Measurements from ENCODE around the gene TMEM170B. TPM values are rescaled to one million over a fixed set of nuclear protein-coding genes. Genes with fewer than 3 reads are reported as not detected.

The TMEM170B gene
- total and polyA plus RNA-seq, 4 donors = 10.9 to 53.9 (median 35.6) TPM

GRCh38 chr6:11618533-11618932 is 81.0 kb downstream of the TMEM170B start:
- 71% methylated on average over 1 of the region's 4 CpGs for WGBS (ENCODE audit: insufficient coverage)
- no peaks in the 10 kb centered on the region for H3K9me3 ChIP-seq (ENCODE audit: control insufficient read depth, insufficient read depth, low read length)
- no peaks in the 10 kb centered on the region for H3K36me3 ChIP-seq (ENCODE audit: control insufficient read depth, insufficient read depth, low read length)
- no peak overlapping the region for H3K27ac ChIP-seq (ENCODE audit: low read depth, low read length)
- no peaks in the 10 kb centered on the region for H3K27me3 ChIP-seq (ENCODE audit: control insufficient read depth, insufficient read depth, low read length)
- H3K4me1 ChIP-seq (ENCODE audit: control insufficient read depth, insufficient read depth, low read length) = no peaks in the 10 kb centered on the region
- no peak for DNase-seq (ENCODE audit: low read depth in 4 of 6, low spot score in 6 of 6)
- no peak overlapping the region for H3K4me3 ChIP-seq (ENCODE audit: low read depth, low read length)

DNA sequence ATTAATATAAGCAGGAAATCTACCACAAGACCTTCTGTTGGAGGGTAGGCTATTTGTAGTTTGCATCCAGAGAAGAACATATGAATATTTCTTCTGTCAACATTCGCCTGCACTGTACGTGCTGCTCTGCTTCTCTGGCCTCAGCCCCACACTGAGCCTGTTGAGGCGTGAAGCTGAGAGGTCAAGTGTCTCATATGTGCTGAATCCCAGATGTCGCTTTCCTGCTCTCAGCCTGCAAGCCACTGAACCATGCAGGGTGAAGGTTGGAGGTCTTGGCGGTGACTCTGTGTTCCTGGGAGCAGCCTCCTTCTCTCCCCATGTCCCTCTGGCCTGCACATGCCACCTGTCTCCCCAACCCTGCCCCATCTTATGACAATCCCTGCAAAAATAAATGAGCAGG is 83.6 kb downstream of the TMEM170B start:
- no peaks in the 10 kb centered on the region for H3K9me3 ChIP-seq (ENCODE audit: control insufficient read depth, insufficient read depth, low read length)
- no peak overlapping the region for H3K4me3 ChIP-seq (ENCODE audit: low read depth, low read length)
- DNase-seq (ENCODE audit: low read depth in 4 of 6, low spot score in 6 of 6) = peak in 1 of 6 donors; percentile 46
- H3K27ac ChIP-seq (ENCODE audit: low read depth, low read length) = no peak overlapping the region
- H3K36me3 ChIP-seq (ENCODE audit: control insufficient read depth, insufficient read depth, low read length) = no peaks in the 10 kb centered on the region
- no peaks in the 10 kb centered on the region for H3K27me3 ChIP-seq (ENCODE audit: control insufficient read depth, insufficient read depth, low read length)
- WGBS (ENCODE audit: insufficient coverage) = 78% methylated on average over 5 of the region's 5 CpGs
- H3K4me1 ChIP-seq (ENCODE audit: control insufficient read depth, insufficient read depth, low read length) = no peaks in the 10 kb centered on the region

DNA sequence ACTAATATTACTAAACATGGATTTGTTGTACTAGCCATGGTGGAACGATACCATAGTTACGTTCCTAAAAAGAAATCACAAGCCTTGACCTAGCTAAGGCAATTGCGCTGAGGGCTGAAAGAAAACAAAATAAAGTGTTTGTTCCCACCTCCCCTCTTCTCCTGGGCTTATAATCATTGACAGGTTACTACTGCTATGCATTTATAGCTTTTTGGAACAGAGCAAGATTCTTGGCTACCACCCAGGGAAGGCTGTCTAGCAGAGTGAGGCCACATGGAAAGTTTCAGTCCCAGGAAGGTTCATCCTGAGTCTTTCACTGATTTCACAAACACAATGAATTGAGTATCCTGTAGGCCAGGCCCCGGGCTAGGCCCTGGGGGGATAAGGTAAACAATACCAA is 84.6 kb downstream of the TMEM170B start:
- H3K9me3 ChIP-seq (ENCODE audit: control insufficient read depth, insufficient read depth, low read length) = no peaks in the 10 kb centered on the region
- no peak overlapping the region for H3K4me3 ChIP-seq (ENCODE audit: low read depth, low read length)
- no peak for DNase-seq (ENCODE audit: low read depth in 4 of 6, low spot score in 6 of 6)
- no peaks in the 10 kb centered on the region for H3K4me1 ChIP-seq (ENCODE audit: control insufficient read depth, insufficient read depth, low read length)
- no peaks in the 10 kb centered on the region for H3K27me3 ChIP-seq (ENCODE audit: control insufficient read depth, insufficient read depth, low read length)
- no peaks in the 10 kb centered on the region for H3K36me3 ChIP-seq (ENCODE audit: control insufficient read depth, insufficient read depth, low read length)
- WGBS (ENCODE audit: insufficient coverage) = 93% methylated on average over 3 of the region's 4 CpGs
- H3K27ac ChIP-seq (ENCODE audit: low read depth, low read length) = no peak overlapping the region

DNA sequence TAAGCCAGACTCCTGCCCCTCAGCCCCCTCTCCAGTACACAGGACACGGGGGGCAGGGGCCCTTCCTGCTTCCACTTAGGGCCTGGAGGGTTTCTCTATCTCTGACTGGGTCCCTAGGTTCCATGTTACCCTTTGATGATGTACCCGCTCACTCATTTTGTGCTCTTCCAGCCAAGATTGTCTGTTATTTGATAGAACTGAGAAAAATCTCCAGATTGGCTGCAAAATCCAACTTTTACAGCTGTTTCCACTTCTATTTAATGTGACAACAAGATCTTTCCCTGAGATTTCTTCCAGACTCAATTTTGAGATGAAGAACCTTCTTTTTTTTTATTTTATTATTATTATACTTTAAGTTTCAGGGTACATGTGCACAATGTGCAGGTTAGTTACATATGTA is 85.7 kb downstream of the TMEM170B start:
- DNase-seq (ENCODE audit: low read depth in 4 of 6, low spot score in 6 of 6) = no peak
- Histone ChIP-seq H3K4me1 (ENCODE audit: control insufficient read depth, insufficient read depth, low read length) (no peaks in the 10 kb centered on the region), H3K4me3 (ENCODE audit: low read depth, low read length) (no peak overlapping the region), H3K9me3 (ENCODE audit: control insufficient read depth, insufficient read depth, low read length) (no peaks in the 10 kb centered on the region), H3K27ac (ENCODE audit: low read depth, low read length) (no peak overlapping the region), H3K27me3 (ENCODE audit: control insufficient read depth, insufficient read depth, low read length) (no peaks in the 10 kb centered on the region), H3K36me3 (ENCODE audit: control insufficient read depth, insufficient read depth, low read length) (no peaks in the 10 kb centered on the region)
- no CpG with 5 or more reads among the region's 2 CpGs for WGBS (ENCODE audit: insufficient coverage)

DNA sequence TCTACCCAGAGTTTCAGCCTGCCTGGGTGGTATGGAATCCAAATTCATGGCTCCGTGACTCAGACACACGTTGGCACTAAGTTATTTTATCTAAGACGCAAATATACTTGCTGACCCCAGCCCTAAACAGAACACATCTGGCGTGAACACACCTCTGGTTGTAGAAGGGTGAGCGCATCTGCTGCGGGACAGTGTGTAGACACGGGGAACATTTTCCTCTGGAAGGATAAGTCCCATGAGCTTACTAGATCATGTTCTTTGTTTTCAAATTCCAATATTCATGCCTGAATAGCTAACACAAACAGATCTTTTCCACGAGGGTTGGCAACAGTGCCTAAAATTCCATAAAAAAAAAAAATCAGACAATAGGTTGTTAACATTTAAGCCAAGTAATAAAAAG is 87.8 kb downstream of the TMEM170B start:
- no peaks in the 10 kb centered on the region for H3K9me3 ChIP-seq (ENCODE audit: control insufficient read depth, insufficient read depth, low read length)
- WGBS (ENCODE audit: insufficient coverage) = 100% methylated on average over 2 of the region's 8 CpGs
- no peak overlapping the region for H3K27ac ChIP-seq (ENCODE audit: low read depth, low read length)
- H3K4me3 ChIP-seq (ENCODE audit: low read depth, low read length) = no peak overlapping the region
- H3K27me3 ChIP-seq (ENCODE audit: control insufficient read depth, insufficient read depth, low read length) = no peaks in the 10 kb centered on the region
- no peaks in the 10 kb centered on the region for H3K36me3 ChIP-seq (ENCODE audit: control insufficient read depth, insufficient read depth, low read length)
- no peaks in the 10 kb centered on the region for H3K4me1 ChIP-seq (ENCODE audit: control insufficient read depth, insufficient read depth, low read length)
- no peak for DNase-seq (ENCODE audit: low read depth in 4 of 6, low spot score in 6 of 6)

DNA sequence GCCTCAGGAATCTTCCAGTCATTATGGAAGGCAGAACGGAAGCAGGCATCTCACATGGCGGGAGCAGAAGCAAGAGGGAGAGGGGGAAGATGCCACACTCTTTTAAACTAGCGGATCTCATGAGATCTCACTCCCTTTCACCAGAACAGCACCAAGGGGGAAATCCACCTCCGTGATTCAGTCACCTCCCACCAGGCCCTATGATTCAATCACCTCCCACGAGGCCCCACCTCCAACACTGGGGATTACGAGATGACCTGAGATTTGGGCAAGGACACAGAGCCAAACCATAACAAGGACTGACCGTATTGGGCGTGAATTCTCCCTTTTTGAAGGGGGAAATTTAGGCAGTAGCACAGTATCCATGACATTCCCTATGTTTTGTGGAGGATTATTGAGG is 88.8 kb downstream of the TMEM170B start:
- Histone ChIP-seq H3K9me3 (ENCODE audit: control insufficient read depth, insufficient read depth, low read length) (no peaks in the 10 kb centered on the region), H3K27ac (ENCODE audit: low read depth, low read length) (no peak overlapping the region), H3K4me3 (ENCODE audit: low read depth, low read length) (no peak overlapping the region), H3K27me3 (ENCODE audit: control insufficient read depth, insufficient read depth, low read length) (no peaks in the 10 kb centered on the region), H3K4me1 (ENCODE audit: control insufficient read depth, insufficient read depth, low read length) (no peaks in the 10 kb centered on the region), H3K36me3 (ENCODE audit: control insufficient read depth, insufficient read depth, low read length) (no peaks in the 10 kb centered on the region)
- WGBS (ENCODE audit: insufficient coverage) = 97% methylated on average over 5 of the region's 8 CpGs
- DNase-seq (ENCODE audit: low read depth in 4 of 6, low spot score in 6 of 6) = no peak

GRCh38 chr6:11628562-11628961 is 91.0 kb downstream of the TMEM170B start:
- H3K36me3 ChIP-seq (ENCODE audit: control insufficient read depth, insufficient read depth, low read length) = no peaks in the 10 kb centered on the region
- no peak overlapping the region for H3K27ac ChIP-seq (ENCODE audit: low read depth, low read length)
- no peaks in the 10 kb centered on the region for H3K27me3 ChIP-seq (ENCODE audit: control insufficient read depth, insufficient read depth, low read length)
- no peaks in the 10 kb centered on the region for H3K9me3 ChIP-seq (ENCODE audit: control insufficient read depth, insufficient read depth, low read length)
- no peak overlapping the region for H3K4me3 ChIP-seq (ENCODE audit: low read depth, low read length)
- peaks cover 4% of the 10 kb centered on the region for H3K4me1 ChIP-seq (ENCODE audit: control insufficient read depth, insufficient read depth, low read length)
- DNase-seq (ENCODE audit: low read depth in 4 of 6, low spot score in 6 of 6) = no peak

DNA sequence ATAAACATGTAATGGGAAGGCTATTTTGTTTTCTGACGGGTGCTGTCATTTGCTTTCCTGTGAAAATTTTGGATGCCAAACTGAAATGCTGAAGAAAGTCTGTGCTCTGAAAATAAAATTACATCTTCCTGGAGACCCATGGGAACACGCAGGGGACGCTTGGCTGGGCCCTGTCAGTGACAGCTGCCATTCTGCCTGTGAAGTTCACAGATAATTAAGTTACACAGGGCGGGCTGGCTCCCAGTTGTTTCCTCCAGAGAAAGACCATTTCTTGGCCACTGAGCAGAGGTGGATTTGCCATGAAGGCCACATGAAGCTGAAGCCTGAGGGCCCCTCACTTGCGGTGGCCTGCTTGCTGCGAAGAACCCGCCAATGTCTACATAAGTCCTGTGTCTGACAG is 93.5 kb downstream of the TMEM170B start:
- no peak for DNase-seq (ENCODE audit: low read depth in 4 of 6, low spot score in 6 of 6)
- Histone ChIP-seq H3K27me3 (ENCODE audit: control insufficient read depth, insufficient read depth, low read length) (no peaks in the 10 kb centered on the region), H3K36me3 (ENCODE audit: control insufficient read depth, insufficient read depth, low read length) (no peaks in the 10 kb centered on the region), H3K9me3 (ENCODE audit: control insufficient read depth, insufficient read depth, low read length) (no peaks in the 10 kb centered on the region), H3K4me1 (ENCODE audit: control insufficient read depth, insufficient read depth, low read length) (peaks cover 4% of the 10 kb centered on the region), H3K4me3 (ENCODE audit: low read depth, low read length) (no peak overlapping the region), H3K27ac (ENCODE audit: low read depth, low read length) (no peak overlapping the region)
- 84% methylated on average over 7 of the region's 7 CpGs for WGBS (ENCODE audit: insufficient coverage)

DNA sequence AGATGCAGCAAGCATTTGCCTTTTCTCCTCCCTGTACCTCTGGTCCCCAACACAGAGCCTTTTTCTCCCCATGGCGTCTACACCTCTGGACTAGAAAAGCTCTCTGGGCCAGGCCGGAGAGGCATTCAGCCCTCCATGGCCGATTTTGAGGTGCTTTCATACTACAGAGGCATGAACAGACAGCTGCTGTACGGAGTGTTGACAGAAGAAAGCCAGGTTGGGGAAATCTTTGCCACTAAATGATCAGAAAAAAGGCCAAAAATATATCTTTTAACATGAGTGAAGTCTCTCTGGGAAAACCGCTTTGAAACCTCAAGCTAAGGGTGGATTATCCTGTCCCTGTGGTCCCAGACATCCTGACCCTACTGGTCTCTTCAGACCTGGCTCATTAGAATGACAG is 94.0 kb downstream of the TMEM170B start:
- Histone ChIP-seq H3K27ac (ENCODE audit: low read depth, low read length) (no peak overlapping the region), H3K4me3 (ENCODE audit: low read depth, low read length) (no peak overlapping the region), H3K36me3 (ENCODE audit: control insufficient read depth, insufficient read depth, low read length) (no peaks in the 10 kb centered on the region), H3K9me3 (ENCODE audit: control insufficient read depth, insufficient read depth, low read length) (no peaks in the 10 kb centered on the region), H3K4me1 (ENCODE audit: control insufficient read depth, insufficient read depth, low read length) (peaks cover 4% of the 10 kb centered on the region), H3K27me3 (ENCODE audit: control insufficient read depth, insufficient read depth, low read length) (no peaks in the 10 kb centered on the region)
- no peak for DNase-seq (ENCODE audit: low read depth in 4 of 6, low spot score in 6 of 6)
- WGBS (ENCODE audit: insufficient coverage) = 90% methylated on average over 4 of the region's 5 CpGs

DNA sequence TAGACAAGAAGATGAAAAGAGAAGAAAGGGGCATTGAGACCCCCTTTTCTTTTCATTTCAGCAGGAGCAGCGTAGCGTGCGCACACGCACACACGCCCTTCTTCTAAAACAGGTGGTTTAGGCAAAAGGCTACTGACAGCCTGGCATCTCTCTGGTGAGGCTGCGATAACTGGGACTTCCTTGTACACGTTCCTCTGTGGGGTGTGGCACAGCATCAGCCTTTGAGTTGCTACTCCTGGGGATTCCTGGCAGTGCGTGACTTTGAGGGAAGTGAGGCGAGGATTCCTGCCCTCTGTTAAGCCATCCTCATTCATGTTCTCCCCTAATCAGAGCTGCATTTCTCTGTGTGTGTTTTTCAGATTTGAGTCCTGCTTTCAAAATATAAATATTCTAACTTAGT is 94.7 kb downstream of the TMEM170B start:
- H3K27ac ChIP-seq (ENCODE audit: low read depth, low read length) = peak overlapping the region; percentile 19
- 75% methylated on average over 7 of the region's 9 CpGs for WGBS (ENCODE audit: insufficient coverage)

More for the DNA sequence above, 94.7 kb downstream of the TMEM170B start:
- no peak overlapping the region for H3K4me3 ChIP-seq (ENCODE audit: low read depth, low read length)
- no peaks in the 10 kb centered on the region for H3K9me3 ChIP-seq (ENCODE audit: control insufficient read depth, insufficient read depth, low read length)
- no peaks in the 10 kb centered on the region for H3K27me3 ChIP-seq (ENCODE audit: control insufficient read depth, insufficient read depth, low read length)
- peaks cover 4% of the 10 kb centered on the region for H3K4me1 ChIP-seq (ENCODE audit: control insufficient read depth, insufficient read depth, low read length)
- no peak for DNase-seq (ENCODE audit: low read depth in 4 of 6, low spot score in 6 of 6)
- H3K36me3 ChIP-seq (ENCODE audit: control insufficient read depth, insufficient read depth, low read length) = no peaks in the 10 kb centered on the region

All from spinal cord (tissue), 10 donors.